ENCODE results near the gene M1AP.
"Not testable (repeated sequence)": the region's sequence is repeated elsewhere in the genome, so short reads cannot be mapped to it uniquely, and the experiment has no call there.

Gene M1AP

DNA sequence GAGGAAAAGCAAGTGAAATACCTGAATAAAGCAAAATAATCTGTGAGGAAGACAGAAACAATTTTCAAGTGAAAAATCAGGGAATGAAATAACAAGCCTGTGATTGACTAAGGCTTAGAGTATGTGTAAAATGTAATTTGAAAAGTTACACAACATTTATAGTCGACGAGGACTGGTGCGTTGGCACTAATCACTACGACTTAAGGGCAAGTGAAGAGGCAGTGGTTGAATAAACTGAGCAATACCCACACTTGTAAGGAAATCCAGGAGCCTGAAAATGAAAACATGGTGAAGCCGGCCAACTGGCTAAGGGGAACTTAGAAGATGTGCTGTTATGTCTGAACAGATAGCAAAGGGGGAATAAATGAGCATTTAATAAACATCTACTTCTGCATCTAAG lies 80.2 kb downstream of the M1AP start:
- FAIRE-seq (no peak), DNase-seq (ENCODE audit: low spot score) (no peak)

DNA sequence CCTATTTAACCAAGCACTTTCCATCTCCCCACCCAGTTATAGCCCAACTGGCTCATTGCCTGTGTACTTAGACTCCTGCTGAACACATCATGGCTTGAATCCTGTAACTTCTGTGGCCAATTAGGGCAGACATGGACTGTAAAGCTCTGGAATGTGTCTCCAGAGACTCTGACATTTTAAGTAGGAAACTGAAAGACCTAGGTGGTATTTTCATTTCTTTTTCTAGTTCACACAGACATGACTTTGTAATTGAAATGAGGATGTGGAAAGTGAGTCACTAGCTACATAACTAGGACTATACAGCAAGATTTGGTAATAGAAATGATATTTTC lies 81.4 kb downstream of the M1AP start:
- no peak for DNase-seq (ENCODE audit: low spot score)
- no peak for FAIRE-seq

DNA sequence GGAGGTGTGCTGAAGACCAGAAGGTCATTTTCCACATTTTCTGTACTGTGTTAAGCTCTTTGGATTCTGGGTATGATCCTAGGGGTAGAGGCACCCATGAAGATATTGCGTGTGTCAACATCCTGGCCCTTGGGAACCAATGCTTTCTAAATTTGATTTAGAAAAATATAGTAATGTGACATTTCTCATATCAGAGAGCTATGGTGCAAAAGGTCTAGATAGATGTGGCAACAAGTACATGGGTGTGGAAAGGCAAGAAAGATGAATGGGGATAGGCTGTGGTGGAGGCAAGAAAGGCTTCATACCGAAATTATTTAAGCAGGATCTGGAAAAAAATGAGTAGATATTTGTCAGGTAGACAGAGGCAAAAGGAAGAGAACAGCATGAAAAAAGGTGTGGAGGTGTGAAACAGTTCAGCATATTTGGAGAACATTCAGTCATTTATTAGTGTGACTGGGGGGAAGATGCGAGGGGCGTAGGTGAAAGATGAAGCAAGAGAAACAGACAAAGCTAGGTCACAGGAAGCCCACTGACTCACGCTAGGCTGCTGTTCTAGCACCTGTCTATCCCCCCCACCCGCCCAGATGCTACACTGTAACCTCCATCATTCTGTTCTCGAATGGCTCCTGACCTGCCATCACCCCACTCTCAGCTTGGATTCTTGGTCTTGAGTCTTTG lies 81.9 kb downstream of the M1AP start:
- FAIRE-seq: no peak
- DNase-seq (ENCODE audit: low spot score): no peak

DNA sequence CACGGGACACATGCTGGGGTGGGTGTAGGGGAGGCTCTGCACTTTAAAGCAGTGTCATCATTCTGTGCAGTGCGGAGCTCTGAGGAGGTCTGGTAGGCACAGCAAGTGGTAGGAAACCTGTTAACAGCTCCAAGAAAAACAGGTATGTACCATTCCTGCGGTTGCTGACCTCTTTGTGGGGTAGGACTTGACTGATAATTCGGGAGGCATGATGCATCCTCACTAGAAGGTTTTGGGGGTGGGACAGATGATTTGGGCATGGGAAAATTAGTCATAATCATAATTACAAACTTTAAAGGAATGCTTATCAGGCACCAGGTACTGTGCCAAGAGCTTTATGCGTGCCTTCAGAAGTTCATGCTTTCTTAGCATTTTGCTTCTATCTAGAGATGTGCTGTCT lies 83.9 kb downstream of the M1AP start:
- no peak for DNase-seq (ENCODE audit: low spot score)
- no peak for FAIRE-seq

DNA sequence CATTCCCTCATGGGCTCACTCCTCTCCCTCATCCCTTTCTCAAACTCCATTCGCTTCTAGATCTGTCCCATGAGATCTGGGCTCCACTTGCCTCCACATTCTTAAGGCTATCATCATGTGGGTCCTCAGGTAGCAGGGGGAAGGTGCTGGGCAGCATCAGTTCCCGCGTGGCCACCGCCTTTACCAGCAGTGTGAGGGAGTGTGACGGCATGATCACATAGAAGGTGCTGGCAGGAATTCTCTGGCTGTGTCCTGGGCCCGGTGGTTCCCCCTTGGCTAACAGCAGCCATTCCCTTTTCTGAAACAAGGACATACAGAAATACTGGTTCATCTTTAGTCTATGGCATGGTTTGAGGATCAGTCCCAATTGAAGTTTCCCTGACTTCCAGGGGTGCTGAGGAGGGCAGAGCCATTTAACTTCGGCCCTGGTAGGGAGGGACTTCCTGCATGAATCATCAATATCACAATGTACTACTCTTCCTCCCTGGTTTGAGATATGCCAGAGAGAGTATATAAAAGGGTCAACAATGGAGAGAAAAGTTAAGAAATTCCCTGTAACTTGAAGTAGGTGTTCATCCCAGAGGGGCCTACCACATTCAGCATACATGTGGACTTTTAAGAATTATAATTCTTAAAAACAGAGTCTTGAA lies 85.9 kb downstream of the M1AP start:
- DNase-seq (ENCODE audit: low spot score) (no peak), FAIRE-seq (peak; percentile 74)

DNA sequence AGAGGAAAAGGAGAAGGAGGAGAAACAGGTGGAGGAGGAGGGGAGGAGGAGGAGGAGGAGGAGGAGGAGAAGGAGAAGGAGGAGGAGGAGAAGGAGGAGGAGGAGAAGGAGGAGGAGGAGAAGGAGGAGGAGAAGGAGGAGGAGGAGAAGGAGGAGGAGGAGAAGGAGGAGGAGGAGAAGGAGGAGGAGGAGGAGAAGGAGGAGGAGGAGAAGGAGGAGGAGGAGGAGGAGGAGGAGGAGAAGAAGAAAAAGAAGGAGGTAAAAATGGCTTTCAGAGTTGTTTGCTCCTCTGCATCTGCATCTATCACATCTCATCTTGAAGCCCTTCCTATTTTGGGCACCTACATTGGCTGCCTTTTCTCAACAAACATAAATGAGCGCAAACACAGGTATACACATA lies 87.1 kb downstream of the M1AP start:
- FAIRE-seq; DNase-seq (ENCODE audit: low spot score): not testable (repeated sequence)

DNA sequence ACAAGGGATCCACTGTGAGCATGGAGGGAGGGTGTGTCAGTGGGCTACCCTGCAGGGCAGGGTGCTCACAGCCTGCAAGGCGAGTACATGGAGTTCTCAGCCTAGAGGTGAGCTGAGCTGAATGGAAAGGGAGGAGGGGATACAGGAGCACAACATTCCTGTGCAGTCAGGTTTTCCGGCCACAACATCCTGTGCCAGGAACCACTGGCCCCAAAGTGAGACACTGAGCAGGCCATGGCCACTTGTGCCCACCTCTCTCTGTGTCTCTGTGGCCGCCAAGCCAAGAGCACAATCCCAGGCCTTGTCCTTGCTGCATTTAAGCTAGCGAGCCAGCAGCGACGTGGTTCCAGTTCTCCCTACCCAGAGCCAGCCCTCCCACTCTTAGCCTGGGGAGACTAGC lies 87.5 kb downstream of the M1AP start:
- FAIRE-seq (peak; percentile 89), DNase-seq (ENCODE audit: low spot score) (peak; percentile 77)

DNA sequence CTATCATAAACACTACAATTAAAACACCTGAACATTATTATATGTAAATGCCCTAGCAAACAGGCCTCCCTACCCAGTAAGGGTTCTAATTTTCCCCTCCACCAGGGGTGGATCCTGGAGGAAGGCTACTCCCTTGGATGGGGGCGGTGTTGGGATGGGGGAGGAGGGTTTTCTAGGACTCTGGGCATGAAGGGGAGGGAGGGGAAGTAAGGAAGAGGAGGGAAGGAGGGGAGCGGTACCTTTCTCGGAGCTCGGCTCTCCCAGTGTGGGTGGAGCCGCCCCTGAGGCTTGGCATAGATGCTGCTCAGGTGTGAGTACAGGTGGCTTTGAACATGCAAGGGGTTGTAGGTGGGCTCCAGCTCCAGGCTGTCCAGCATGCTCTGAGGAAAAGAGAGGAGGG lies 88.2 kb downstream of the M1AP start:
- peak; percentile 5 for FAIRE-seq

DNA sequence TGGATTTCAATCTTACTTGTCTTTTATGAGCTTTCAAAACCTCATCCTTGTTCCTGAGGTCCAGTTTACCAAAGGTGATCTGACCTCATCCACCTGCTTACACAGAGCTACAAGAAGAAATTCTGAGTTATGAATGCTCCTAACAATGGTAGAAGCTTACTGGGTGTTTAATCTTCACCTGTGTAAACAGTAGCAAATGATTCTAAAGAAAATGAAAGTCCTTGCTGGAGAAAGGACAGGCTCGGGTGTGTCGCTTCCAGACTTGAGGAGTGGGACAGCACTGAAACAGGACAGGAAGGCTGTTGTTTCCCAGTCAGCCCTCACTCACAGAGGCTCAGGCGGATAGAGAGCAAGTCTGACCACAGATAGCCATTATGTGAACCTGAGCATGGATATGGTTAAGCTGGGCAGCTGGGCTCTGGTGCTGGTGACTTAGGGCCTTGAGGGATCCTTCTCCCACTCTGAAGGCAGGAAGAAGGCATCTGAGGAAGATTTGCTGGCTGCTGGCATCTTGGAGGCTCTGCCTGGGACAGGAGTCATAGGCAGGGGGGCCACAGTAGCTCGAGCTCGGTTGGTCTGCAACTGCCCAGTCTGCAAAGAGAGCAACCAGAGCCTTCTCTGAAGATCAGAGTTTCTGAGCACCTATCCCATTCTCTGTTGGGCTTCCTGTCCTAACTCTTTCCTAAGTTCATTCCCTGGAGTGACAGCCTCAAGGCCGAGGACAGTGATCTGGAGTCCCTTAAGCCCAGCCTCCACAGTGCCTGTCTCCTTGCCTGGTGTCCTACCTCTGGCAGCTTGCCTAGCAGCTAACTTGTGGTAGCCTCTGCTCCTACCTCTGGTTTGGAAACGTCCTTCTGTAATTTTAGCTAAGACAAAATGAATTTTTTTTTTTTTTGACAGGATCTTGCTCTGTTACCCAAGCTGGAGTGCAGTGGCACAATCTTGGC lies 89.6 kb downstream of the M1AP start:
- DNase-seq (ENCODE audit: low spot score) (no peak), FAIRE-seq (no peak)

More for the DNA sequence above, 88.2 kb downstream of the M1AP start:
- no peak for DNase-seq (ENCODE audit: low spot score)

DNA sequence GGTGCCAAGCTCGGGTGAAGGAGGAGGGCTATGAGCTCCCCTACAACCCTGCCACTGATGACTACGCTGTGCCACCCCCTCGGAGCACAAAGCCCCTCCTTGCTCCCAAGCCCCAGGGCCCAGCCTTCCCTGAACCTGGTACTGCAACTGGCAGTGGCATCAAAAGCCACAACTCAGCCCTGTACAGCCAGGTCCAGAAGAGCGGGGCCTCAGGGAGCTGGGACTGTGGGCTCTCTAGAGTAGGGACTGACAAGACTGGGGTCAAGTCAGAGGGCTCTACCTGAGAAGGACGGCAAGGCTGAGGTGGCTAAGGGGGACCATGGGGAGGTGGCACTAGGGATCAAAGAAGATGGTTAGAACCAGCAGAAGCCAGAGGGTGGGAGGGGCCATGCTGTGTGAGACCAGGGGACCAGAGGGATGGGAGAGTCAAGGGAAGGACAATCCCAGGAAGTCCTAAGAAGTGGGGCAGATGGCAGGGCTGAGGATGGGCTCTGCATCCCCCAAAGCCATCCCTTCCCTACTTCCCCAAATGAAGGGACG lies 91.2 kb downstream of the M1AP start:
- no peak for FAIRE-seq
- DNase-seq (ENCODE audit: low spot score): no peak

DNA sequence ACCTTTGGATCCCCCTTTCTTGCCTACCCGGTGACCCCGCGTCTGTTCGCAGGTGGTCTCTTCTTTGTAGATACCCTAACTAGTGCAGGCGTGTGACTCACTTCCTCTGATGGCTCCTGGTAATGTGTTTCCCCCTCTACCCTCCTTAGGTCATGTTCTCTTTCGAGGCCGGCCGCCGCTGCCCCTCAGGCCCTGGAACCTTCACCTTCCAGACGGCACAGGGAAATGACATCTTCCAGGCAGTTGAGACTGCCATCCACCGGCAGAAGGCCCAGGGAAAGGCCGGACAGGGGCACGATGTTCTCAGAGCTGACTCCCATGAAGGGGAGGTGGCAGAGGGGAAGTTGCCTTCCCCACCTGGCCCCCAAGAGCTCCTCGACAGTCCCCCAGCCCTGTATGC lies 92.0 kb downstream of the M1AP start:
- FAIRE-seq (no peak), DNase-seq (ENCODE audit: low spot score) (no peak)

DNA sequence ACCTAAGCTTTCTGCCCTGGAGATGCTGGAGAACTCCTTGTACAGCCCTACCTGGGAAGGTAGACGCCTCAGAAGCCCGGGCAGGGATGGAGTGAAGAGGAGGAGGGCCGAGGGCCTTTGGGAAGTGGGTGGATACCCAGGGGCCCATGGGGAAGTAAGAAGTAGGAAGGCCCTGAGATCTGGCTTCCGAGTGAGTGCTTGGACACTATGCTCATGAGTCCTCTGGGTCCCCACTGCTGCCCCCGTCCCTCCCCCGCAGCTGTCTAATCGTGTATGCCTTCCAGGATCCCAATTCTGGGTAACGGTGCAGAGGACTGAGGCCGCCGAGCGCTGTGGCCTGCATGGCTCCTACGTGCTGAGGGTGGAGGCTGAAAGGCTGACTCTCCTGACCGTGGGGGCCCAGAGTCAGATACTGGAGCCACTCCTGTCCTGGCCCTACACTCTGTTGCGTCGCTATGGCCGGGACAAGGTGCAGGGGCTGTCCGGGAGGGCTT lies 92.5 kb downstream of the M1AP start:
- no peak for FAIRE-seq
- no peak for DNase-seq (ENCODE audit: low spot score)

DNA sequence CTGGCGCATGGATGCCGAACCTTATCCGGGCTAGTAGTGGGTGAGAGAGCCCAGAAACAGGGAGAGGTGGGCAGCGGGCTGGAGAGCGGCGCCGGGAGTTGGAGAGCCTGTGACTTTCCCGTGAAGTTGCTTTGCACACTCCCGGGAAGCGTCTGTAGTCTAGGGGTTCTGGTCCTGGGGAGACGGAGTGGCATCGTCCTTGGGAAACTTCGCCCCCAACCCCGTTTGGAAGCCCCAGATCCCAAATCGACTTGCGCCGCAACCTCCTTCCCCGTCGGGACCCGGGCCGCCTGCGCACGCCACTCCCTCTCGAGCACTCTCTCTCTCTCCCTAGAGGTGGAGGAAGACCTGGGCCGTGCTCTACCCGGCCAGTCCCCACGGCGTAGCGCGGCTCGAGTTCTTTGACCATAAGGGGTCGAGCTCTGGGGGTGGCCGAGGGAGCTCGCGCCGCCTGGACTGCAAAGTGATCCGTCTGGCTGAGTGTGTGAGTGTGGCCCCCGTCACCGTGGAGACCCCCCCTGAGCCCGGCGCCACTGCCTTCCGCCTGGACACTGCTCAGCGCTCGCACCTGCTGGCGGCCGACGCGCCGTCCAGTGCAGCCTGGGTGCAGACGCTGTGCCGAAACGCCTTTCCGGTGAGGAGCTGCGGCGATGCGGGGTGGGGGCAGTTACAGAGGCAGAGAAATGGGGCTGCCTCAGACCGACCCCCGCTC lies 93.2 kb downstream of the M1AP start:
- peak; percentile 92 for FAIRE-seq
- DNase-seq (ENCODE audit: low spot score): peak; percentile 75

DNA sequence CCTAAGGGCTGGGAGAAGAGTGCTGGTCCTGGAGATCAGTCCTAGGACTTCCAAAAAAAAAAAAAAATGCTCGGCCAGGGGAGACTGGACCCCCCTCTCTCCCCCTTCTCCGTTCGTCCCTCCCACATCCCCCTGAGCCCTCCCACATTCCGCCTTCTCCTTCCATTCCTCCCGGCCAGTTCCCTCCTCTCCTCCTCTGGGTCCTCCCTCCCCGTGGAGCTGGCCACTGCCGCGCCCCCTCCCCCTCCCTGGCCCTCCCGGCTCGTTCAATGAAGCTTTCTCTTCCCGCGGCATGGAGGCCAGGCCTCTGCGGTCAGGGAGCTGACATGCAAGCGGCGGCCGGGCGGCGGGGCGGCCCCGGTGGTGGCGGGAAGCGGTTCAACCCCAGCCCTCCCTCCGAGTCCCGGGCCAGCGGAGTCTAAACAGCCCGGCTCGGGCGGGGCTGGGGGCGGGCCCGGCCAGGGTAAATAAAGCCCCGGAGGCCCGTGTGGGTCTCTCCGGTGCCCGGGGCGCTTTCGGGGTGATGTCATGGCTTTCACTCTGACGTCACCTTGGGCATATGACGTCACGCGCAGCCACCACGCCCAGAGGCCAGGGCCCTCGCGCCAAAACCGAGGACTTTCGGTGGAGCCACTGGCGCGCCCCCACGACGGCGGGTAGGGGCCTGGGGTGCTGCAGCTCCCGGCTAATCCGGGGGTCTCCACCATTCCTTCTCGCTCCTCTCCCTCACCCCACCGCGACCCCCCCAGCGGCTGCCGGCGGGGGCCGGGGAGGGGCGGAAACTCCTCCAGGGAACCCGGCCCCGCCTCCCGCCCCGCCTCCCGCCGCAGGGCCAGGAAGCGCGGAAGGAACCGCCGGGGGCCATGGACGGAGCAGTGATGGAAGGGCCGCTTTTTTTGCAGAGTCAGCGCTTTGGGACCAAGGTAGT lies 94.0 kb downstream of the M1AP start, which contains the start of the genes DOK1 and LOXL3:
TSS of gene DOK1 (plus strand) at position 829 of the 928 bp plus-strand sequence. CDS start at position 864, 35 bp downstream.
TSS of gene LOXL3 (minus strand) at position 51 of the 928 bp plus-strand sequence. CDS start 1,308 bp downstream, outside the sequence.
- peak; percentile 96 for FAIRE-seq
- DNase-seq (ENCODE audit: low spot score): peak; percentile 94

DNA sequence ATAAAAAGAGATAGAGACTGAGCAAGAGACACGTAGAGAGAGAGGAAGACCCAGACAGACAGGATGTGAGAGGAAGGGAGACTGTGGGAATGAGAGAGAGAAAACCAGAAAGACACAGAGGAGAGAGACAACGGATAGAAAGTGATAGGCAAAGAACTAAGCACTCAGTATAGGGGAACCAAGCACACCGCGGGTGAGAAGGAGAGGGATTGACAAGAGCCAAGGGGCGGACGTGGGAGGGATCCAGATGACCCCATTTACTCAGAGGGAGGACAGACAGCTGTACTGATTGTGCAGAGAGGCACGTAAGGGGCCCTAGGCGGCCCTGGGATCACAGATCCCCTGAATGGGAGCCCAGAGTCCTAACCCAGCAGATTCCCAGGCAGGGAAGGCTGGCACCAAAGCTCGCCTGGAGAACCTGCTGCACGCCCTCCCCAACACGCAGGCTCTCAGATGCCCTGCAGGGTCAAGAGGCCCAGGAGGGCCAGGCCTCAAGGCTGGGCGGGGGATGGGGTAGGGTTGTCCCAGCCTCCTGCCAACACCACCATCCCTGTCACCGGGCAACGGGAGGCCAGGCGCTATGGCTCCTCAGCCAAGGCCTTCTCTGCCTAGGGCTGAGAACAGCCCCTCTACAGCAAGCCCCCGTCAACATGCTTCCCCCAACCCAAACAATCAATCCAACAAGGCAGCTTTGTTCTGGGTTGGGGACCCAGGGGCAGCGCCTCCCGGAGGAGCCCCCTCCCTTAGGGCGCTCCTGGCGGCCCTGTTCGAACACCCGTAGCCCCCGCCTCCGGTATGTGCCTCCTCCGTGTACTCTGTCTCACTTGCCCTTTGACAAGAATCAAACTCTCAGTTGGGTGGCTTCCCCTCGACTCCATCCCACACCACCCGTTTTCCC lies 95.0 kb downstream of the M1AP start:
- no peak for DNase-seq (ENCODE audit: low spot score)
- FAIRE-seq: no peak

DNA sequence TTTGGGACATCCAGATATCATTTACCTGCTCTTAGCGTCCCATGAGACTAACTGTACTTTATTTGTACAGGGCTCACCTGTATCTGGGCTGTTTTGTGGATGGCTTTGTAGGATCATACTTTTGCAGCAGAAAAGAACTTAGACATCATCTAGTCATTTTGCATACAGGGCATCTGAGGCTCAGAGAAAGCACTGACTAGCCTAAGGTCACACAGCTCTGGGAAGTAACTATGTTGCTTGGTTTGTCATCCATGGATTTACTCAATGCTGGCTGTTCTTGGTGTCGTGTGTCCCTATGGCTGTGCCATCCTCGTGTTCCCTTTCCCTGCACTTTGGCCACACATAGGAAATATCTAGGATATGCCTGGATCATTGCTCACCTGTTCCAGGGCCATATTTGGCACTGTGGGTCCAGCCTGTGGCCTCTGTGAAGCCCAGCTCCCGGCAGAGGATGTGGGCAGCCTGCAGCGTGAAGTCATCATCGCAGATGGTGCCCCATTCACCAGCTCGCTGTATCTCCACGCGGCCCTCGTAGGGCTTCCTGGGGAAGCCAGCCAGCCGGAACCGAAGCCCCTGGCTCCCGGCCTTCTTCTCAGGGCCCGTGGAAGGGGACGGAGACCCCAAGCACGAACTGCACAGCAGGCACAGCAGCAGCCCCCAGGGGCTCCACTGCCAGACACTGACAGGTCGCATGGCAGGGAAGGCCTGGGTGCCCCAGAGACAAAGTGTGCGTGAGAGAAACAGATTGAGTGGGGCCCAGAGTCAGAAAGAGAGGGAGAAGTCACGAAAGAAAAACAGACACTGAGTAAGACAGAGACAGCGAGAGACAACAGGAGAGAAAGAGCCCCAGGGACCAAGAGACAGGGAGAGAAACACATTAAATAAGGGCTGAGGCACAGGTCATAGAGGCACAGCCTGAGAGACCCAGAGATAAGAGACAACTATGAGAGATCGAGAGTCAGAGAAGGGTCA lies 95.9 kb downstream of the M1AP start:
- no peak for DNase-seq (ENCODE audit: low spot score)

DNA sequence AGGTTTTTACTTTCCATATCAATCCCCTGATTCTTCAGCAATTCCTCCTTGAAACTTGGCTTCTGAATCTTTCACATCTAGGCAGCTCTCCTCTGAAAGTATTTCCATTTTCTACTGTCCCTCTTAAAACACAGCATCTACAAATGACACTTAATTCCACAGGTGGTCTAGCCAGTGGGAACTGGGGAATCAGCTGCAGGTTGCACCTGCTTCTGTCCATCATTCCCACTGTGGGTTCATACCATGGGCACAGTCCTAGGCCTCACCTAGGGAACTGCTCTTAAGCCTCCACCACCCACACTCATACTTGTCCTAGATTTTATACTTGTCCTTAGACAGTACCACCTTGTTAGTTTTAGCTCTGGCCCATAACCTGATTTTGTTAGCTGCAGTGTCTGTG lies 96.6 kb downstream of the M1AP start:
- FAIRE-seq (no peak), DNase-seq (ENCODE audit: low spot score) (no peak)

More for the DNA sequence above, 95.9 kb downstream of the M1AP start:
- FAIRE-seq: no peak

Data from urothelium cell line (cell line).